Measurements from ENCODE around the gene GATA1. TPM values are rescaled to one million over a fixed set of nuclear protein-coding genes. Genes with fewer than 3 reads are reported as not detected.

GATA1 gene
- total RNA-seq, 1 experiment from 2014 or later, result not detected

DNA sequence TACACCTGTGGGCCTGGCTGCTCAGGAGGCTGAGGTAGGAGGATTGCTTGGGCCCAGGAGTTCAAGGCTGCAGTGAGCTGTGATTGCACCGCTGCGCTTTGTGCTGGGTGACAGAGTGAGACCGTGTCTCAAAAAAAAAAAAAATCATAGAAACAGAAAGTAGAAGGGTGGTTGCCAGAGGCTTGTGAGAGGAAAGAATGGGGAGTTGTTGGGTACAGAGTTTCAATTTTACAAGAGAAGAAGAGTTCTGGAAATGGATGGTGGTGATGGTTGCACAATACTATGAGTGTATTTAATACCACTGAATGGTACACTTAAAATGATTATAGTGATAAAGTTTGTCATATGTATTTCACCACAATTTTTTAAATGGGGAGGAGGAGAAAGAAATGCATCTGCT, 35.0 kb upstream of the GATA1 start:
- CTCF ChIA-PET, result interaction anchor here (0.7 kb wide), 1 partner anchor 167 kb away, joined by 3 read pairs; no protein-coding TSS in a partner anchor
- H3K4me3 Mint-ChIP-seq (ENCODE audit: unreplicated experiment), result no peak overlapping the region
- no peaks in the 10 kb centered on the region for H3K4me1 Mint-ChIP-seq (ENCODE audit: insufficient read depth, unreplicated experiment)
- H3K9me3 Mint-ChIP-seq (ENCODE audit: unreplicated experiment), result no peaks in the 10 kb centered on the region
- no peaks in the 10 kb centered on the region for H3K27me3 Mint-ChIP-seq (ENCODE audit: insufficient read depth, unreplicated experiment)
- POLR2A ChIA-PET, result no interaction called here
- no peak overlapping the region for H3K27ac Mint-ChIP-seq (ENCODE audit: low read depth, unreplicated experiment)
- H3K36me3 Mint-ChIP-seq (ENCODE audit: insufficient read depth, unreplicated experiment), result no peaks in the 10 kb centered on the region
- no peak for DNase-seq (ENCODE audit: unreplicated experiment)
- intact Hi-C loops (cut with micrococcal nuclease), result no loop called here
- BruUV-seq (replicated peaks), result no TSS peak
- TF ChIP-seq, protein P1, sequence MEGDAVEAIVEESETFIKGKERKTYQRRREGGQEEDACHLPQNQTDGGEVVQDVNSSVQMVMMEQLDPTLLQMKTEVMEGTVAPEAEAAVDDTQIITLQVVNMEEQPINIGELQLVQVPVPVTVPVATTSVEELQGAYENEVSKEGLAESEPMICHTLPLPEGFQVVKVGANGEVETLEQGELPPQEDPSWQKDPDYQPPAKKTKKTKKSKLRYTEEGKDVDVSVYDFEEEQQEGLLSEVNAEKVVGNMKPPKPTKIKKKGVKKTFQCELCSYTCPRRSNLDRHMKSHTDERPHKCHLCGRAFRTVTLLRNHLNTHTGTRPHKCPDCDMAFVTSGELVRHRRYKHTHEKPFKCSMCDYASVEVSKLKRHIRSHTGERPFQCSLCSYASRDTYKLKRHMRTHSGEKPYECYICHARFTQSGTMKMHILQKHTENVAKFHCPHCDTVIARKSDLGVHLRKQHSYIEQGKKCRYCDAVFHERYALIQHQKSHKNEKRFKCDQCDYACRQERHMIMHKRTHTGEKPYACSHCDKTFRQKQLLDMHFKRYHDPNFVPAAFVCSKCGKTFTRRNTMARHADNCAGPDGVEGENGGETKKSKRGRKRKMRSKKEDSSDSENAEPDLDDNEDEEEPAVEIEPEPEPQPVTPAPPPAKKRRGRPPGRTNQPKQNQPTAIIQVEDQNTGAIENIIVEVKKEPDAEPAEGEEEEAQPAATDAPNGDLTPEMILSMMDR (IDR thresholded peaks at IDR 0.05; ENCODE audit: unreplicated experiment), result no peak

DNA sequence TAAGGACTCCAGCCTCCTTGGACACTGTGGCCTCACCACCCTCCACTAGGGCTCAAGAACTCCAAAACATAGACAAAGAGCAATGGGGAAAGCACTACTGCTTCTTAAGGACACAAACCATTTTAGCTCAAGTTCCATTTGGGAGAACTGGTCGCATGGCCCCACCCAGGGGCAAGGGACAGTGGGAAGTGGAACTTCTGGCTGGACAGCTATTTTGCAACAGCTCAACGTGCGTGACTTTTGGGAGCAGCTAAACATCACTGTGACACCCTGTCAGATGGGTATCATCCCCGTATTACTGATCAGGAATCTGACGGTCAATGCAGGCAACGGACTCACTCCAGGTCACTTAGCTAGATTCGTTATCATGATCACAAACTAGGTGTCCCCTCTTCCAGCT, 33.9 kb upstream of the GATA1 start:
- Mint-ChIP-seq H3K27ac (ENCODE audit: low read depth, unreplicated experiment) (no peak overlapping the region), H3K4me1 (ENCODE audit: insufficient read depth, unreplicated experiment) (no peaks in the 10 kb centered on the region), H3K4me3 (ENCODE audit: unreplicated experiment) (no peak overlapping the region), H3K27me3 (ENCODE audit: insufficient read depth, unreplicated experiment) (no peaks in the 10 kb centered on the region), H3K9me3 (ENCODE audit: unreplicated experiment) (no peaks in the 10 kb centered on the region), H3K36me3 (ENCODE audit: insufficient read depth, unreplicated experiment) (no peaks in the 10 kb centered on the region)
- intact Hi-C loops (cut with micrococcal nuclease), result no loop called here
- POLR2A ChIA-PET, result no interaction called here
- no TSS peak for BruUV-seq (replicated peaks)
- TF ChIP-seq, protein P1 (IDR thresholded peaks at IDR 0.05; ENCODE audit: unreplicated experiment), result no peak
- DNase-seq (ENCODE audit: unreplicated experiment), result no peak
- CTCF ChIA-PET, result interaction anchor here (0.6 kb wide), 1 partner anchor 101 kb away, joined by 3 read pairs; no protein-coding TSS in a partner anchor

DNA sequence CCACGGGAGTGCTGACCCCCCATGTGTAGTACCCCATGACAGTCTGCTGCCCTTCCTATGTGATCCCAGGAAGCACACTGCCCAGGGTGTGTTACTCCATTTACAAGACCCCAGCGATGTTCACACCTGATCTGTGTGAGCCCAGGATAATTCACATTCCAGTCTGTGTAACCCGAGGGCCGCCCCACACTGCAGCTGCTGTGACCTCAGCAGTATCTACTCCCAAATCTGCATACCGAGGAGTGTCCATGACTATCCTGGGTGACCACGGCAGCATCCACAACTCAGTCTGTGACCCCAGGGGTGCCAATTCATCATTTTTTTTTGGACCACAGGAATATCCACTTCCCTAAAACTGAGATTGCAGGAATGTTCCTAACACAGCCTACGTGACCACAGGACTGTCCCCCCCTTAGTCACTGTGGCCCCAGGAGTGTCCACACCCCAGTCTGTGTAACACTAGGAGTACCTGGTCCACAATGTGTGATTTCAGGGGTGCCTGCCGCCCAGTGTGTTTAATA, 32.6 kb upstream of the GATA1 start:
- TF ChIP-seq, protein P1 (IDR thresholded peaks at IDR 0.05; ENCODE audit: unreplicated experiment), result no peak
- H3K36me3 Mint-ChIP-seq (ENCODE audit: insufficient read depth, unreplicated experiment), result no peaks in the 10 kb centered on the region
- CTCF ChIA-PET, result no interaction called here
- H3K4me1 Mint-ChIP-seq (ENCODE audit: insufficient read depth, unreplicated experiment), result no peaks in the 10 kb centered on the region
- no peak overlapping the region for H3K4me3 Mint-ChIP-seq (ENCODE audit: unreplicated experiment)
- no peaks in the 10 kb centered on the region for H3K27me3 Mint-ChIP-seq (ENCODE audit: insufficient read depth, unreplicated experiment)
- H3K9me3 Mint-ChIP-seq (ENCODE audit: unreplicated experiment), result no peaks in the 10 kb centered on the region
- no peak overlapping the region for H3K27ac Mint-ChIP-seq (ENCODE audit: low read depth, unreplicated experiment)
- POLR2A ChIA-PET, result no interaction called here
- DNase-seq (ENCODE audit: unreplicated experiment), result no peak
- BruUV-seq (replicated peaks), result no TSS peak
- intact Hi-C loops (cut with micrococcal nuclease), result no loop called here

DNA sequence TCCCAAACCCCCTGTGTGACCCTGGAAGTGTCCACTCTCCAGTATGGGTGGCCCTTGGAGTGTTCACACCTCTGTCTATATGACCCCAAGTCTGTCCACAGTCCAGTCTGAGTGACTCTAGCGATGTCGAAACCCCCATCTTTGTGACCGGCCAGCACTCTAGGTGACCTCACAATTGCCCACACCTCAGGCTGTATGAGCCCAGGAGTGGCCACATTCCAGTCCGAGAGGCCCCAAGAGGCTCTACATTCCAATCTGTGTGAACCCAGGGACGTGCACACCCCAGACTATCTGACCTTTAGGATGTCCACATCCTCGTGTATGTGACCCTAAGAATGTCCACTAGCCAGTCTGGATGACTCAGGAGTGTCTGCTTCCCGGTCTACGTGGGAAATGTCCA, 32.2 kb upstream of the GATA1 start:
- ChIA-PET POLR2A (no interaction called here), CTCF (no interaction called here)
- Mint-ChIP-seq H3K4me1 (ENCODE audit: insufficient read depth, unreplicated experiment) (no peaks in the 10 kb centered on the region), H3K27ac (ENCODE audit: low read depth, unreplicated experiment) (no peak overlapping the region), H3K9me3 (ENCODE audit: unreplicated experiment) (no peaks in the 10 kb centered on the region), H3K36me3 (ENCODE audit: insufficient read depth, unreplicated experiment) (no peaks in the 10 kb centered on the region), H3K27me3 (ENCODE audit: insufficient read depth, unreplicated experiment) (no peaks in the 10 kb centered on the region), H3K4me3 (ENCODE audit: unreplicated experiment) (no peak overlapping the region)
- intact Hi-C loops (cut with micrococcal nuclease), result no loop called here
- BruUV-seq (replicated peaks), result no TSS peak
- no peak for DNase-seq (ENCODE audit: unreplicated experiment)
- TF ChIP-seq, protein P1 (IDR thresholded peaks at IDR 0.05; ENCODE audit: unreplicated experiment), result no peak

All from MCF 10A (cell line).